Bronchial epithelial cell (primary cell): Measurements from ENCODE around the gene LIMK2. TPM values are rescaled to one million over a fixed set of nuclear protein-coding genes. Genes with fewer than 3 reads are reported as not detected.

Experiments used
- DNase-seq: peaks from one replicate; pipeline ENCODE4 v3.0.0-alpha.2; 2010; ENCODE audit warnings: low read depth
- FAIRE-seq: peaks from 2 replicates; lab custom pipeline; 2011; peaks lifted over from hg19 to GRCh38; lab: Jason Lieb, UNC
- H3K27me3 ChIP-seq: 2 replicates; pipeline ENCODE4 v1.5.1; 2011; ENCODE audit warnings: low read length; ENCODE audit not compliant: control insufficient read depth, insufficient read depth
- H3K36me3 ChIP-seq: 2 replicates; pipeline ENCODE4 v1.5.1; 2011; ENCODE audit warnings: low read length; ENCODE audit not compliant: control insufficient read depth, insufficient read depth
- H3K4me3 ChIP-seq: 2 replicates; pipeline ENCODE4 v1.5.1; 2011; ENCODE audit warnings: mild to moderate bottlenecking, low read depth, low read length, control low read depth
- total RNA-seq: library from RNA; depleted of rRNA; stranded (reverse); fragments of >200 nt; gene quantifications from 2 replicates; pipeline ENCODE4 v1.2.1, GENCODE V29; 2014
- TF ChIP-seq, protein P1 (sequence below): IDR thresholded peaks from 2 replicates; pipeline ENCODE4 v1.5.1; 2011; ENCODE audit warnings: mild to moderate bottlenecking, moderate library complexity, low read length, control low read depth, inconsistent platforms; ENCODE audit not compliant: insufficient read depth, severe bottlenecking

The LIMK2 gene
- total RNA-seq, 1 donor from 2014 or later, result 121 TPM

DNA sequence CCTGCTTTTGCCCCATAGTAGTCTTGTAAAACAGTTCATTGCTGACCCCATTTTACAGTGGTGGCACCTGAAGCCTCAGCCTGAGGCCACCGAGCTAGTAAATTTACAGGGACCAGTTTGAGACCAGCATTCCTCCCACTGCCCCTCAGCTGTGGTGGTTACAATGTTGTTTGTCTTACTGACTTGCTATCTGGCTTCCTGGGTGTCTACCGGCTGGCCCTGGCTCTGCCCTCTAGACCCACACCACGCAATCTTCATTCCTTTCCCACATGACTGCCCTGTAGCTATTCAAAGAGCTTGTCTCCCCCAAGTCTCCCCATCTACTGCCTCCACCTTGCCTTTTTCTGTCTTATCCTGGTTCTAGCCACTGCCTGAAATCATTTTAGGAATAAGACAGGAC is 59.4 kb downstream of the LIMK2 start:
- FAIRE-seq (peak; percentile 52), DNase-seq (no peak)
- peaks cover 64% of the 10 kb centered on the region for H3K36me3 ChIP-seq

GRCh38 chr22:31272522-31273446 is 60.7 kb downstream of the LIMK2 start:
- Histone ChIP-seq H3K27me3 (no peaks in the 10 kb centered on the region), H3K36me3 (peaks cover 59% of the 10 kb centered on the region), H3K4me3 (no peak overlapping the region)
- DNase-seq (no peak), FAIRE-seq (peak; percentile 97)
- TF ChIP-seq, protein P1, sequence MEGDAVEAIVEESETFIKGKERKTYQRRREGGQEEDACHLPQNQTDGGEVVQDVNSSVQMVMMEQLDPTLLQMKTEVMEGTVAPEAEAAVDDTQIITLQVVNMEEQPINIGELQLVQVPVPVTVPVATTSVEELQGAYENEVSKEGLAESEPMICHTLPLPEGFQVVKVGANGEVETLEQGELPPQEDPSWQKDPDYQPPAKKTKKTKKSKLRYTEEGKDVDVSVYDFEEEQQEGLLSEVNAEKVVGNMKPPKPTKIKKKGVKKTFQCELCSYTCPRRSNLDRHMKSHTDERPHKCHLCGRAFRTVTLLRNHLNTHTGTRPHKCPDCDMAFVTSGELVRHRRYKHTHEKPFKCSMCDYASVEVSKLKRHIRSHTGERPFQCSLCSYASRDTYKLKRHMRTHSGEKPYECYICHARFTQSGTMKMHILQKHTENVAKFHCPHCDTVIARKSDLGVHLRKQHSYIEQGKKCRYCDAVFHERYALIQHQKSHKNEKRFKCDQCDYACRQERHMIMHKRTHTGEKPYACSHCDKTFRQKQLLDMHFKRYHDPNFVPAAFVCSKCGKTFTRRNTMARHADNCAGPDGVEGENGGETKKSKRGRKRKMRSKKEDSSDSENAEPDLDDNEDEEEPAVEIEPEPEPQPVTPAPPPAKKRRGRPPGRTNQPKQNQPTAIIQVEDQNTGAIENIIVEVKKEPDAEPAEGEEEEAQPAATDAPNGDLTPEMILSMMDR, result peak; percentile 66

More for the DNA sequence above, 59.4 kb downstream of the LIMK2 start:
- TF ChIP-seq, protein P1, result no peak
- no peaks in the 10 kb centered on the region for H3K27me3 ChIP-seq
- H3K4me3 ChIP-seq, result no peak overlapping the region

GRCh38 chr22:31274017-31274416 is 61.9 kb downstream of the LIMK2 start:
- DNase-seq, result no peak
- Histone ChIP-seq H3K36me3 (peaks cover 54% of the 10 kb centered on the region), H3K27me3 (no peaks in the 10 kb centered on the region), H3K4me3 (no peak overlapping the region)
- TF ChIP-seq, protein P1, result no peak
- FAIRE-seq, result peak; percentile 7

DNA sequence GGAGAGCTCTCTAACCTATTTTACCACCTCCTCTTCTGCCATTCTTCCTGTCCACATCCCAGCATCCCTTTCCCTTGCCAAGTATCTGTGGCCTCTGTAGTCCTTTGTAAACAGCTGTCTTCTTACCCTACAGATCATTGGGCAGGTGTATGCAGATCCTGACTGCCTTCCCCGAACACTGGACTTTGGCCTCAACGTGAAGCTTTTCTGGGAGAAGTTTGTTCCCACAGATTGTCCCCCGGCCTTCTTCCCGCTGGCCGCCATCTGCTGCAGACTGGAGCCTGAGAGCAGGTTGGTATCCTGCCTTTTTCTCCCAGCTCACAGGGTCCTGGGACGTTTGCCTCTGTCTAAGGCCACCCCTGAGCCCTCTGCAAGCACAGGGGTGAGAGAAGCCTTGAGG is 62.9 kb downstream of the LIMK2 start:
- peaks cover 50% of the 10 kb centered on the region for H3K36me3 ChIP-seq
- no peaks in the 10 kb centered on the region for H3K27me3 ChIP-seq
- H3K4me3 ChIP-seq, result no peak overlapping the region
- TF ChIP-seq, protein P1, result no peak
- no peak for DNase-seq
- FAIRE-seq, result peak; percentile 7

DNA sequence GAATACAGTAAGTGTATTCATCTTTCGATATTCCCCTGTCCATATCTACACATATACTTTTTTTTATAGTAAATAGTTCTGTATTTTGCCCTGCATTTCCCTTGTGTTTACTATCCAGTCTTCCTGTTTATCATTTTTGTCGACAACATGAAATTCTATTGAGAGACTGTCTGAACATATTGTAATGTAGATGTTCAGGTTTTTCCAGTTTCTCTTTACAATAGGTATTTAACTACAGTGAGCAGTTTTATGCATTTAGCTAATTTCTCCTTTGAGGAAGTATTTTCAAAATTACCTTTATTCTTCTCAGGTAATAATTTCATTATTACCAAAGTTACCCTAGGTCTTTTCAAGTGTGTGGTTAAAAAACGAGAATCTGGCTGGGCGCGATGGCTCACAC is 63.5 kb downstream of the LIMK2 start:
- H3K36me3 ChIP-seq, result peaks cover 46% of the 10 kb centered on the region
- DNase-seq (no peak), FAIRE-seq (no peak)
- no peak overlapping the region for H3K4me3 ChIP-seq
- H3K27me3 ChIP-seq, result no peaks in the 10 kb centered on the region
- TF ChIP-seq, protein P1, result no peak
